ENCODE measurements around the gene TBC1D24. TPM values are rescaled to one million over a fixed set of nuclear protein-coding genes. Genes with fewer than 3 reads are reported as not detected.
"Not testable (repeated sequence)": the region's sequence is repeated elsewhere in the genome, so short reads cannot be mapped to it uniquely, and the experiment has no call there.

TBC1D24 gene
- total RNA-seq, 8 experiments from 2014 or later: 12.3 to 23.5 (median 14.7) TPM

DNA sequence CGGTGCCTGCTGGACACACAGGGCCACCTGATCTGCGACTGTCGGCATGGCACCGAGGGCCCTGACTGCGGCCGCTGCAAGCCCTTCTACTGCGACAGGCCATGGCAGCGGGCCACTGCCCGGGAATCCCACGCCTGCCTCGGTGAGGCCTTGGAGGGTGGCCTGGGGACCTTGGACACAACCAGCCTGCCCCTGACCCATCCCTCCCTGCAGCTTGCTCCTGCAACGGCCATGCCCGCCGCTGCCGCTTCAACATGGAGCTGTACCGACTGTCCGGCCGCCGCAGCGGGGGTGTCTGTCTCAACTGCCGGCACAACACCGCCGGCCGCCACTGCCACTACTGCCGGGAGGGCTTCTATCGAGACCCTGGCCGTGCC, 2.5 kb upstream of the TBC1D24 start:
- Histone ChIP-seq H3K27ac (peak overlapping the region in 1 of 2 donors; percentile 71), H3K4me3 (no peak overlapping the region), H3K4me1 (replicated peaks in 1 of 2) (peaks cover 66 to 71% of the 10 kb centered on the region in 2 donors)
- in situ Hi-C loops (cut with MboI; ENCODE audit: low pct_unique_long_range_greater_than_20kb in 2 of 9, low sequenced_read_pairs in 9 of 9, unreplicated experiment in 9 of 9): no loop called here
- no CpG with 5 or more reads among the region's 27 CpGs for WGBS, 10 experiments
- no peak for ATAC-seq (replicated peaks in 6 of 8)

- no peak for ATAC-seq (replicated peaks in 6 of 8)
- Histone ChIP-seq H3K27ac (peak overlapping the region; percentile 71 to 78), H3K4me1 (replicated peaks in 1 of 2) (peaks cover 63 to 66% of the 10 kb centered on the region in 2 donors), H3K4me3 (peak overlapping the region; percentile 66 to 93 (median 77))
- WGBS, 10 experiments: 96% methylated on average over 4 of the region's 14 CpGs; no CpG with 5 or more reads in 9 of the 10 experiments
- in situ Hi-C loops (cut with MboI; ENCODE audit: low pct_unique_long_range_greater_than_20kb in 2 of 9, low sequenced_read_pairs in 9 of 9, unreplicated experiment in 9 of 9): no loop called here
These were observed 2.0 kb upstream of the TBC1D24 start for GRCh38 chr16:2472885-2473445.

- in situ Hi-C loops (cut with MboI; ENCODE audit: low pct_unique_long_range_greater_than_20kb in 2 of 9, low sequenced_read_pairs in 9 of 9, unreplicated experiment in 9 of 9): no loop called here
- Histone ChIP-seq H3K27ac (peak overlapping the region; percentile 71 to 78), H3K4me3 (peak overlapping the region; percentile 66 to 93 (median 77)), H3K4me1 (replicated peaks in 1 of 2) (peaks cover 58 to 61% of the 10 kb centered on the region in 2 donors)
- no CpG with 5 or more reads among the region's 49 CpGs for WGBS, 10 experiments
- peak in 6 of 8 experiments; percentile 0 to 18 (median 11) for ATAC-seq (replicated peaks in 6 of 8)
These were observed 1.4 kb upstream of the TBC1D24 start for GRCh38 chr16:2473446-2473926.

- Histone ChIP-seq H3K27ac (peak overlapping the region; percentile 71 to 78), H3K4me1 (replicated peaks in 1 of 2) (peaks cover 51 to 53% of the 10 kb centered on the region in 2 donors), H3K4me3 (peak overlapping the region; percentile 66 to 93 (median 77))
- peak; percentile 27 to 58 (median 42) for ATAC-seq (replicated peaks in 6 of 8)
- in situ Hi-C loops (cut with MboI; ENCODE audit: low pct_unique_long_range_greater_than_20kb in 2 of 9, low sequenced_read_pairs in 9 of 9, unreplicated experiment in 9 of 9): no loop called here
- WGBS, 10 experiments: 0 to 10% (median 0%) methylated on average over 1 to 14 of the region's 100 CpGs; no CpG with 5 or more reads in 7 of the 10 experiments
These were observed 689 bp upstream of the TBC1D24 start for GRCh38 chr16:2473999-2474876.

GRCh38 chr16:2475413-2476344, 752 bp downstream of the TBC1D24 start:
- peak in 2 of 8 experiments; percentile 0 to 2 for ATAC-seq (replicated peaks in 6 of 8)
- H3K4me3 ChIP-seq: peak overlapping the region; percentile 66 to 93 (median 77)
- in situ Hi-C loops (cut with MboI; ENCODE audit: low pct_unique_long_range_greater_than_20kb in 2 of 9, low sequenced_read_pairs in 9 of 9, unreplicated experiment in 9 of 9): loop anchor here in 1 of 9 experiments (25.0 kb wide), 1 partner anchor 138 kb away; the partner anchor contains the start of gene ABCA3
- 28 to 72% (median 35%) methylated on average over 4 to 13 of the region's 55 CpGs; no CpG with 5 or more reads in 6 of the 10 experiments for WGBS, 10 experiments
- peaks cover 36 to 39% of the 10 kb centered on the region in 2 donors for H3K4me1 ChIP-seq (replicated peaks in 1 of 2)
- H3K27ac ChIP-seq: peak overlapping the region; percentile 62 to 71

GRCh38 chr16:2476345-2476720, 1.4 kb downstream of the TBC1D24 start:
- Histone ChIP-seq H3K27ac (no peak overlapping the region), H3K4me1 (replicated peaks in 1 of 2) (peaks cover 30 to 34% of the 10 kb centered on the region in 2 donors), H3K4me3 (peak overlapping the region in 2 of 5 donors; percentile 73 to 91)
- ATAC-seq (replicated peaks in 6 of 8): no peak
- WGBS, 10 experiments: 80 to 93% (median 85%) methylated on average over 1 to 7 of the region's 9 CpGs; no CpG with 5 or more reads in 4 of the 10 experiments
- in situ Hi-C loops (cut with MboI; ENCODE audit: low pct_unique_long_range_greater_than_20kb in 2 of 9, low sequenced_read_pairs in 9 of 9, unreplicated experiment in 9 of 9): loop anchor here in 1 of 9 experiments (25.0 kb wide), 1 partner anchor 139 kb away; the partner anchor contains the start of gene ABCA3

DNA sequence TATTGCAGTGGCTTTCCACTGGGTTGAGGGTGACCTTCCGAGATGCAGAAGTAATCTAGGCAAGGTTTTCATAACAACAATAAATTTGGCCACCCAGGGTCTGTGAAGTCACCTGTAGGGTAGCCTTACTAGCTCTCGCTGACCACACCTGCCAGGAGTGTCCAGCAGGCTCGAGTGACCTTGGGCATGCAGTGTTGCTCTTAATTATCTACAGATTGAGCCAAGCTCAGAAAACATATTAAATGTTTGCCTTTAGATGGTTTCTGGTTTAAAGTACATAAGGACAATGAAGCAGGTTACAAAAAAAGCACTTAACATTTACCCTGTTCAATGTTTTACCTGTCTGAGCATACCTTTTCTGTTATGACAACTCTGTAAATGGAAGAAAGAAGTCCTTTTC, 1.8 kb downstream of the TBC1D24 start:
- 50 to 100% (median 76%) methylated on average over 2 to 3 of the region's 3 CpGs; no CpG with 5 or more reads in 4 of the 10 experiments for WGBS, 10 experiments
- Histone ChIP-seq H3K4me3 (no peak overlapping the region), H3K27ac (no peak overlapping the region), H3K4me1 (replicated peaks in 1 of 2) (peaks cover 25 to 30% of the 10 kb centered on the region in 2 donors)
- no peak for ATAC-seq (replicated peaks in 6 of 8)
- in situ Hi-C loops (cut with MboI; ENCODE audit: low pct_unique_long_range_greater_than_20kb in 2 of 9, low sequenced_read_pairs in 9 of 9, unreplicated experiment in 9 of 9): loop anchor here in 1 of 9 experiments (25.0 kb wide), 1 partner anchor 139 kb away; the partner anchor contains the start of gene ABCA3

GRCh38 chr16:2477327-2477726, 2.4 kb downstream of the TBC1D24 start:
- ATAC-seq (replicated peaks in 6 of 8): no peak
- no peak overlapping the region for H3K4me3 ChIP-seq
- 60 to 100% (median 100%) methylated on average over 1 to 3 of the region's 3 CpGs; no CpG with 5 or more reads in 3 of the 10 experiments for WGBS, 10 experiments
- H3K27ac ChIP-seq: no peak overlapping the region
- peaks cover 21 to 24% of the 10 kb centered on the region in 2 donors for H3K4me1 ChIP-seq (replicated peaks in 1 of 2)
- in situ Hi-C loops (cut with MboI; ENCODE audit: low pct_unique_long_range_greater_than_20kb in 2 of 9, low sequenced_read_pairs in 9 of 9, unreplicated experiment in 9 of 9): loop anchor here in 1 of 9 experiments (25.0 kb wide), 1 partner anchor 140 kb away; the partner anchor contains the start of gene ABCA3

DNA sequence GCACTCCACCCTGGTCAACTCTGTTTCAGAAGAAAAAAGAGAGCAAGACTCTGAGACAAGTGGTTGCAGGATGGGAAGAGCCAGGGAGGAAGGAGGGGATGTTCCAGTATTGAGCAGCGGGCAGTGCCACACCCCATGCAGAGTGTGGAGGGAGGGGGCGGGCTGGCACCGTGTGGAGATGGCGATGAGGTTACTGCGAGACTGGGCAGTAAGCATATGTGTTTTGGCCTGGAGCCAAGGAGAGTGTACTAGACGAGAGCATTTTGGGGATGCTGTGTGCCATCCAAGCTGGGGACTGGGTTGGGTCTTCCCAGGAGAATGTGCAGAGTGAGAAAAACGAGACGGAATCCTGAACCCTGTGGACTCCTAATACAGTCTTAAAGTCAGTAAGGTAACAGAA, 3.4 kb downstream of the TBC1D24 start:
- WGBS, 10 experiments: 40 to 100% (median 81%) methylated on average over 1 to 8 of the region's 8 CpGs; no CpG with 5 or more reads in 6 of the 10 experiments
- no peak for ATAC-seq (replicated peaks in 6 of 8)
- Histone ChIP-seq H3K4me3 (no peak overlapping the region), H3K27ac (no peak overlapping the region), H3K4me1 (replicated peaks in 1 of 2) (peaks cover 15 to 16% of the 10 kb centered on the region in 2 donors)
- in situ Hi-C loops (cut with MboI; ENCODE audit: low pct_unique_long_range_greater_than_20kb in 2 of 9, low sequenced_read_pairs in 9 of 9, unreplicated experiment in 9 of 9): loop anchor here in 1 of 9 experiments (25.0 kb wide), 1 partner anchor 141 kb away; the partner anchor contains the start of gene ABCA3

GRCh38 chr16:2479996-2480395, 5.1 kb downstream of the TBC1D24 start:
- not testable (repeated sequence) for ATAC-seq (replicated peaks in 6 of 8); H3K27ac ChIP-seq; H3K4me3 ChIP-seq
- WGBS, 10 experiments: 93 to 100% (median 100%) methylated on average over 1 to 10 of the region's 10 CpGs; no CpG with 5 or more reads in 1 of the 10 experiments
- H3K4me1 ChIP-seq (replicated peaks in 1 of 2): peaks cover 13 to 14% of the 10 kb centered on the region in 2 donors
- in situ Hi-C loops (cut with MboI; ENCODE audit: low pct_unique_long_range_greater_than_20kb in 2 of 9, low sequenced_read_pairs in 9 of 9, unreplicated experiment in 9 of 9): loop anchor here in 1 of 9 experiments (25.0 kb wide), 1 partner anchor 143 kb away; the partner anchor contains the start of gene ABCA3

DNA sequence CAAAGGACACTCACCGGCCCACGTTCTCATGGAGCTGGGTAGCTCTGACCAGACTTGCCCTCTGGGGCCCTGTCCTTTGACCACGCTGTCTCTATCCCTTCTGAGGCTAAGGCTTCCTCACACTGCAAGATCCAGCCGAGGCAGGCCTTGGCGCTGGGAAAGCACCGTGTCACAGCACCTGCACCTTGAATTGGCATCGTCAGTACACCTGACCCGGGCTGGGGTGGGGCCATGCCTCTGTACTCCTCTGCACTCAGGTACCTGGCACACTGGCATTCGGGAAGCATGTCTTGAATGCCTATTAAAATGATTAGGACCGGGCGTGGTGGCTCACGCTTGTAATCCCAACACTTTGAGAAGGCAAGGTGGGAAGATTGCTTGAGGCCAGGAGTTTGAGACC, 6.0 kb downstream of the TBC1D24 start:
- ATAC-seq (replicated peaks in 6 of 8): no peak
- no peak overlapping the region for H3K27ac ChIP-seq

More for the DNA sequence above, 6.0 kb downstream of the TBC1D24 start:
- in situ Hi-C loops (cut with MboI; ENCODE audit: low pct_unique_long_range_greater_than_20kb in 2 of 9, low sequenced_read_pairs in 9 of 9, unreplicated experiment in 9 of 9): loop anchor here in 1 of 9 experiments (25.0 kb wide), 1 partner anchor 144 kb away; the partner anchor contains the start of gene ABCA3
- Histone ChIP-seq H3K4me3 (no peak overlapping the region), H3K4me1 (replicated peaks in 1 of 2) (peaks cover 11 to 16% of the 10 kb centered on the region in 2 donors)
- WGBS, 10 experiments: 80 to 91% (median 82%) methylated on average over 1 to 8 of the region's 12 CpGs; no CpG with 5 or more reads in 4 of the 10 experiments
